ENCODE data around the gene UBAC1. TPM values are rescaled to one million over a fixed set of nuclear protein-coding genes. Genes with fewer than 3 reads are reported as not detected.

UBAC1 gene
- total RNA-seq, 2 experiments from 2014 or later: 28.1 to 29.5 TPM

DNA sequence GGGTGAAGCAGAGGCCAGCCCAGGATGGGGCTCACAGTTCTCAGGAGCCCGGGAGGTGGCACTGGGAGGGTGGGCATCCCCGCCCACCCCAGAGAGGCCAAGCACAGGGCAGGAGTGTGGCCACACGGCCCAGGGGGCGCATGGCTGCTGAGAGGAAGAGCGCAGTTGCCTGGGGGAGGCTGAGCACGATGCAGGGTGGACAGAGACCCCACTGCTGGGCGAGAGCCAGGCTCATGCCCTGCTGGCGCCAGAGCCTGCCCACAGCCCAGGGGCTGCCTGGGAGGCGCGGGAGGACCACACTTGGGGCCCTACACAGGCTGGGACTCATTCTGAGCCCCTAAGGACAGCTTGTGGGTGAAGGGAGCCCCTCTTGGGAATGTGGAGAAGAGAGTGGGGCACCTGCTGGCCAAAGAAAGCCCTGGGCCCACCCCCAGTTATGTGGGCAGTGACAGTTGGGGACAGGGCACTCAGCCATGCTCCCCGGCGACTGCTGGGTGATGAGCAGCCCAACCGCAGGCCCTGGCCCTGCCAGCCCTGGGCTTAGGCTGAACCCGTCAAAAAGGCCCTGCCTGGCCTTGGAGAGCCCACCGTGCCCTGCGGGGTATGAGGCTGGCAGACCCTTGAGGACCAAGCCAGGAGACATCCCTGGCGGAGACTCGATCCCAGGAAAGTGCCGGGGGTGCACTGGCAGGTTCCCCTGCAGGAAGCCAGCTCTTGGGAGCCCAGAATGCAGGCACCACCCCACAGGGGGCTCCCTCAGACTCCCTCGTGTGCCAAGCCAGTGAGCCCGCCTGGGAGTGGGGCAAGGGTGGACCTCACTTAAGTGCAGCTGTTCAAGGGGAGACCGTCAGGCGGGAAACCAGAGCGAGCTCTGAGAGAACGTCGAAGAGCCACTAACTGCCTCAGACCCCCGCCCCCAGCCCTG is 32.2 kb downstream of the UBAC1 start:
- CTCF ChIA-PET: no interaction called here
- H3K27ac Mint-ChIP-seq: no peak overlapping the region
- H3K27me3 Mint-ChIP-seq: no peaks in the 10 kb centered on the region
- no peaks in the 10 kb centered on the region for H3K9me3 Mint-ChIP-seq
- H3K4me3 Mint-ChIP-seq: no peak overlapping the region
- POLR2A ChIA-PET: no interaction called here
- peaks cover 24% of the 10 kb centered on the region for H3K36me3 Mint-ChIP-seq (ENCODE audit: low read depth)
- no peak for DNase-seq
- peaks cover 34% of the 10 kb centered on the region for H3K4me1 Mint-ChIP-seq

GRCh38 chr9:135928074-135928730 is 33.0 kb downstream of the UBAC1 start:
- peaks cover 17% of the 10 kb centered on the region for H3K36me3 Mint-ChIP-seq (ENCODE audit: low read depth)
- DNase-seq: no peak
- H3K27me3 Mint-ChIP-seq: no peaks in the 10 kb centered on the region
- POLR2A ChIA-PET: no interaction called here
- H3K27ac Mint-ChIP-seq: no peak overlapping the region
- CTCF ChIA-PET: no interaction called here
- H3K4me1 Mint-ChIP-seq: peaks cover 34% of the 10 kb centered on the region
- no peaks in the 10 kb centered on the region for H3K9me3 Mint-ChIP-seq
- no peak overlapping the region for H3K4me3 Mint-ChIP-seq

- H3K27me3 Mint-ChIP-seq: no peaks in the 10 kb centered on the region
- no peak for DNase-seq
- no peak overlapping the region for H3K27ac Mint-ChIP-seq
- no peaks in the 10 kb centered on the region for H3K9me3 Mint-ChIP-seq
- ChIA-PET CTCF (no interaction called here), POLR2A (no interaction called here)
- H3K4me1 Mint-ChIP-seq: peaks cover 34% of the 10 kb centered on the region
- no peak overlapping the region for H3K4me3 Mint-ChIP-seq
- H3K36me3 Mint-ChIP-seq (ENCODE audit: low read depth): peaks cover 14% of the 10 kb centered on the region
Observed at GRCh38 chr9:135927195-135928013, 33.8 kb downstream of the UBAC1 start.

- Mint-ChIP-seq H3K4me1 (peaks cover 34% of the 10 kb centered on the region), H3K9me3 (no peaks in the 10 kb centered on the region), H3K27me3 (no peaks in the 10 kb centered on the region), H3K27ac (no peak overlapping the region), H3K36me3 (ENCODE audit: low read depth) (peaks cover 11% of the 10 kb centered on the region), H3K4me3 (no peak overlapping the region)
- DNase-seq: peak; percentile 80
- ChIA-PET POLR2A (interaction anchor here (1.1 kb wide), 1 partner anchor 19 kb away, joined by 4 read pairs; the partner anchor contains the start of gene CAMSAP1), CTCF (no interaction called here)
Observed at GRCh38 chr9:135926402-135927194, 34.6 kb downstream of the UBAC1 start.

DNA sequence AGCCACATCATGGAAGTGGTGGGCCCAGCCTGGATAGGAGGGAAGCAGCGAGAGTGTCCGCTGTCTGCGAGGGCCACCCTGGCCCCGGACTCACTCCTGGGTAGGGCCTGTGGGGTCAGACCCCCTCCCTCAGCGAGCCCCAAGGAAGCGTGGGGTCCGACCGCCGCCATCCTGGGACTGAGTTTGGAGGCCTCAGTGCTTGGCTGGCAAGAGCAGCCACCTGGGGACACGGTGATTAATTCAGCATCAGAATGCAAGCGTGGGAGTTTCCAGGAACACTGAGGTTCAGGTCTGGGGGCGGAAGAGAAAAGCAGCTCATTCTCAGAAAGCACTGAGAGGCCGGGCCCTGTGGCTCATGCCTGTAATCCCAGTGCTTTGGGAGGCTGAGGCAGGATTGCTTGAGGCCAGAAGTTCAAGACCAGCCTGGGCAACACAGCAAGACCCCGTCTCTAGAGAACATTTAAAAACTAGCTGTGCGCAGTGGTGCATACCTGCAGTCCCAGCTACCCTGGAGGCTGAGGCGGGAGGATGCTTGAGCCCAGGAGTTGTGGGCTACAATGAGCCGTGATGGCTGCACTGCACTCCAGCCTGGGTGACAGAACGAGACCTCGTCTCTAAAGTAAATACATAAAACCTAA is 35.6 kb downstream of the UBAC1 start:
- peak overlapping the region; percentile 49 for H3K27ac Mint-ChIP-seq
- H3K9me3 Mint-ChIP-seq: no peaks in the 10 kb centered on the region
- H3K4me1 Mint-ChIP-seq: peaks cover 34% of the 10 kb centered on the region
- H3K27me3 Mint-ChIP-seq: no peaks in the 10 kb centered on the region
- H3K36me3 Mint-ChIP-seq (ENCODE audit: low read depth): peaks cover 3% of the 10 kb centered on the region
- DNase-seq: peak; percentile 59
- H3K4me3 Mint-ChIP-seq: no peak overlapping the region
- POLR2A ChIA-PET: interaction anchor here (1.1 kb wide), 1 partner anchor 18 kb away, joined by 4 read pairs; the partner anchor contains the start of gene CAMSAP1
- CTCF ChIA-PET: no interaction called here

DNA sequence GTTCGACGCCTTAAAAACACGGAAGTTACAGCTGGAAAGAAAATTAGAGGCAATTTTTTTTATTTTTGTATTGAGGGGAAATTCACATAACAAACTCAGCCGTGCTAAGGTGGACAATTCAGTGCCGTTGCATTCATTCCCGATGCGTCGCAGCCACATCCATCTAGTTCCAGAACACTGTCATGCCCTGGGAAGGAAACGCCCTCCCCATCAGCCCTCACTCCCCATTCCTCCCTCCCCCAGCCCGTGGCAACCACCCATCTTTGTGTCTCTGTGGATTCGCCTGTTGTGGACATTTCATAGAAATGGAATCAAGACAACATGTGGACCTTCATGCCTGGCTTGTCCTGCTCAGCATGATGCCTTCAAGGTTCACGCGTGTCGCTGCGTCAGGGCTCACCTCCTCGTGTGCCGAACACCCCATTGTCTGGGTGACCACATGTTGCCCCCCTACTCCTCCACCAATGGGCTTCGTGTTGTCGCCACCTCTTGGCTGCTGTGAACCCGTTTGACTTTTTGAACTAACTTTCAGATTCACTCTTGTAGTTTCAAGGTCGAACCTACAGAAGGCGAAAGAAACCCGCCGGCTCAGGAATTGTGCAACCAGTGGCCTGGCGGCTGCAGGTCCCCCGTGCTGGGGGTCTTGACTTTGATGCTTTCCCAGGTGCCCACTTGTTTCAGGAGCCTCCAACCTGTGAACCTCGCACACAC is 36.4 kb downstream of the UBAC1 start:
- Mint-ChIP-seq H3K36me3 (ENCODE audit: low read depth) (no peaks in the 10 kb centered on the region), H3K27ac (peak overlapping the region; percentile 35), H3K4me3 (no peak overlapping the region), H3K9me3 (no peaks in the 10 kb centered on the region), H3K27me3 (no peaks in the 10 kb centered on the region), H3K4me1 (peaks cover 34% of the 10 kb centered on the region)
- ChIA-PET CTCF (no interaction called here), POLR2A (no interaction called here)
- DNase-seq: no peak

- ChIA-PET POLR2A (no interaction called here), CTCF (no interaction called here)
- Mint-ChIP-seq H3K27ac (no peak overlapping the region), H3K27me3 (no peaks in the 10 kb centered on the region), H3K36me3 (ENCODE audit: low read depth) (peaks cover 2% of the 10 kb centered on the region), H3K4me3 (no peak overlapping the region), H3K9me3 (peaks cover 6% of the 10 kb centered on the region), H3K4me1 (peaks cover 34% of the 10 kb centered on the region)
- DNase-seq: no peak
Observed at GRCh38 chr9:135923508-135923907, 37.7 kb downstream of the UBAC1 start.

- DNase-seq: no peak
- Mint-ChIP-seq H3K36me3 (ENCODE audit: low read depth) (peaks cover 9% of the 10 kb centered on the region), H3K27me3 (no peaks in the 10 kb centered on the region), H3K27ac (no peak overlapping the region), H3K9me3 (peaks cover 13% of the 10 kb centered on the region), H3K4me1 (peaks cover 22% of the 10 kb centered on the region), H3K4me3 (no peak overlapping the region)
- ChIA-PET POLR2A (no interaction called here), CTCF (no interaction called here)
Observed at GRCh38 chr9:135921749-135922310, 39.3 kb downstream of the UBAC1 start.

GRCh38 chr9:135920973-135921585 is 40.1 kb downstream of the UBAC1 start:
- Mint-ChIP-seq H3K27me3 (no peaks in the 10 kb centered on the region), H3K27ac (no peak overlapping the region), H3K36me3 (ENCODE audit: low read depth) (peaks cover 17% of the 10 kb centered on the region), H3K4me3 (no peak overlapping the region), H3K4me1 (peaks cover 16% of the 10 kb centered on the region), H3K9me3 (peaks cover 19% of the 10 kb centered on the region)
- no peak for DNase-seq
- ChIA-PET CTCF (no interaction called here), POLR2A (no interaction called here)

DNA sequence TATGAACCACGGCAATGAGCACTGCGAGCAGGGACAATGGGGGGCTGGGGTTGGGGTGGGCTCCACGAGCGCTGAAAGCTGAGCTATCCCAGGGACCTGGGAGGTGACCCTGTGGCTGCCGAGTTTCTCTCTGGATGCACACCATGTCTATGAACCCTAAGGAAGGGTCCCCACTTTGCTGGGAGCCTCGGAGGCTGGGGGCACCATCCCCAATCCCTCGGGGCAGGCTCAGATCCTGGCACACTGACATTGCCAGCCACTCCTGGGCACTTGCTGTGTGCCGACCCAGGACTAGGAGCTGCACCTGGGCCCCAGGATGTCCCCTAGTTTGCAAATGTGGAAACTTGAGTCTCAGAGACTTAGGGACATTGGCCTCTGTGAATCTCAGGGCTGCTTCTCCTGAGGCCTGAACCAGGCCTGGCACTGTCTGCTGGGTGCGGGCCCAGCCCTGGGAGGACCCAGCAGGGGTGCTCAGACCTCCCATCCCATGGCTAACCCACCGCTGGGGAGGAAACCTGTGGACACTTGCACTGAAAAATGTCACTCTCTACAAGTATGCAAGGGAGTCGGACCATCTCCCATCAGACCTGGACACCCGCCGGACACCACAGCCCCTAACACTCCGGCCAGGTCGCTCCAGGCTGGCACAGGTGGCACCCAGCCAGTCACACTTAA is 40.8 kb downstream of the UBAC1 start:
- DNase-seq: no peak
- Mint-ChIP-seq H3K36me3 (ENCODE audit: low read depth) (peaks cover 24% of the 10 kb centered on the region), H3K9me3 (peaks cover 26% of the 10 kb centered on the region), H3K4me1 (peaks cover 9% of the 10 kb centered on the region), H3K4me3 (no peak overlapping the region), H3K27ac (no peak overlapping the region), H3K27me3 (no peaks in the 10 kb centered on the region)
- POLR2A ChIA-PET: no interaction called here
- CTCF ChIA-PET: no interaction called here

DNA sequence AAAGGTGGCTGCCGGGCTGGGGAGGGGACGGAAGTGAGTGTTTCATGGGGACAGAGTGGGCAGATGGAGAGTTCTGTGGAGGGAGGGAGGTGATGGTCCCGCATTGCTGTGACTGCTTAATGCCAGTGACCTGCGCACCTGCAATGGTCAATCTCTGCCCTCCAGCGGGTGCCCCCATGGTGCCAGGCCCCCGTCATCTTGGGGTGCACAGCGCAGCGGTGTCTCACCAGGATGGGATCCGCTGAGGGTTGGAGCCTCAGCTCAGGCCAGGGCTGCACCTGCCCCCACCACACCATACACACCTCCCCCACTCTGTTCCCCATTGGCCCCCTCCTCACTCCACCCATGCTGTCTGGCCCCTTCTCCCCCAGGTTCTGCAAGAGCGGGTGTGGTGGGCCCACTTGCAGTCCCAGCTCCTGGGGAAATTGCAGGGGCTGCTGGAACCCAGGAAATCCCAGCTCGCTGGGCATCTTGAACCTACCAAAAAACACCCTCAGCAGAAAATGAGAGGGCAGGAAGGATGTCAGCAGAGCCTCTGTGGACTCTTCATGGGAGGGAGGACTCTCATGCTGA is 41.8 kb downstream of the UBAC1 start:
- Mint-ChIP-seq H3K36me3 (ENCODE audit: low read depth) (peaks cover 34% of the 10 kb centered on the region), H3K9me3 (peaks cover 36% of the 10 kb centered on the region), H3K27ac (no peak overlapping the region), H3K4me1 (peaks cover 3% of the 10 kb centered on the region), H3K4me3 (no peak overlapping the region), H3K27me3 (no peaks in the 10 kb centered on the region)
- ChIA-PET CTCF (no interaction called here), POLR2A (no interaction called here)
- DNase-seq: no peak

Measured in activated CD4-positive, alpha-beta memory T cell treated with anti-CD3 and anti-CD28 coated beads, Interleukin-2, amount 10 ng/mL, durations not matched to agents 7 days and 5 days (primary cell).